ENCODE measurements around the gene SLC22A5. TPM values are rescaled to one million over a fixed set of nuclear protein-coding genes. Genes with fewer than 3 reads are reported as not detected.

The SLC22A5 gene
- total RNA-seq, 4 donors from 2014 or later, result 23.2 to 36.6 (median 26.3) TPM

- Histone ChIP-seq H3K27me3 (no peaks in the 10 kb centered on the region), H3K9me3 (no peaks in the 10 kb centered on the region), H3K4me3 (no peak overlapping the region), H3K4me1 (no peaks in the 10 kb centered on the region), H3K36me3 (no peaks in the 10 kb centered on the region), H3K27ac (no peak overlapping the region)
- TF ChIP-seq, protein P1, sequence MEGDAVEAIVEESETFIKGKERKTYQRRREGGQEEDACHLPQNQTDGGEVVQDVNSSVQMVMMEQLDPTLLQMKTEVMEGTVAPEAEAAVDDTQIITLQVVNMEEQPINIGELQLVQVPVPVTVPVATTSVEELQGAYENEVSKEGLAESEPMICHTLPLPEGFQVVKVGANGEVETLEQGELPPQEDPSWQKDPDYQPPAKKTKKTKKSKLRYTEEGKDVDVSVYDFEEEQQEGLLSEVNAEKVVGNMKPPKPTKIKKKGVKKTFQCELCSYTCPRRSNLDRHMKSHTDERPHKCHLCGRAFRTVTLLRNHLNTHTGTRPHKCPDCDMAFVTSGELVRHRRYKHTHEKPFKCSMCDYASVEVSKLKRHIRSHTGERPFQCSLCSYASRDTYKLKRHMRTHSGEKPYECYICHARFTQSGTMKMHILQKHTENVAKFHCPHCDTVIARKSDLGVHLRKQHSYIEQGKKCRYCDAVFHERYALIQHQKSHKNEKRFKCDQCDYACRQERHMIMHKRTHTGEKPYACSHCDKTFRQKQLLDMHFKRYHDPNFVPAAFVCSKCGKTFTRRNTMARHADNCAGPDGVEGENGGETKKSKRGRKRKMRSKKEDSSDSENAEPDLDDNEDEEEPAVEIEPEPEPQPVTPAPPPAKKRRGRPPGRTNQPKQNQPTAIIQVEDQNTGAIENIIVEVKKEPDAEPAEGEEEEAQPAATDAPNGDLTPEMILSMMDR (IDR thresholded peaks at IDR 0.05), result no peak
- no peak for TF ChIP-seq POLR2AphosphoS5 (IDR thresholded peaks at IDR 0.05)
- no peak for TF ChIP-seq EP300 (IDR thresholded peaks at IDR 0.05)
- no peak for TF ChIP-seq POLR2A (IDR thresholded peaks at IDR 0.05)
- WGBS, result 77% methylated on average over 5 of the region's 5 CpGs
- no peak for DNase-seq (ENCODE audit: low spot score in 2 of 2)
Measured at GRCh38 chr5:132342291-132343180, 27.0 kb upstream of the SLC22A5 start.

- WGBS, result 75% methylated on average over 5 of the region's 5 CpGs
- DNase-seq (ENCODE audit: low spot score in 2 of 2), result no peak
- Histone ChIP-seq H3K36me3 (peaks cover 12% of the 10 kb centered on the region), H3K9me3 (peaks cover 10% of the 10 kb centered on the region), H3K4me1 (no peaks in the 10 kb centered on the region), H3K4me3 (no peak overlapping the region), H3K27me3 (no peaks in the 10 kb centered on the region), H3K27ac (no peak overlapping the region)
- TF ChIP-seq, protein P1 (IDR thresholded peaks at IDR 0.05), result no peak
- TF ChIP-seq EP300 (IDR thresholded peaks at IDR 0.05) (no peak), POLR2A (IDR thresholded peaks at IDR 0.05) (no peak), POLR2AphosphoS5 (IDR thresholded peaks at IDR 0.05) (no peak)
Measured at GRCh38 chr5:132344775-132345514, 24.6 kb upstream of the SLC22A5 start.

GRCh38 chr5:132353486-132353995 lies 16.0 kb upstream of the SLC22A5 start:
- no peak for TF ChIP-seq POLR2A (IDR thresholded peaks at IDR 0.05)
- TF ChIP-seq, protein P1 (IDR thresholded peaks at IDR 0.05), result no peak
- no peak for TF ChIP-seq EP300 (IDR thresholded peaks at IDR 0.05)
- no peak for TF ChIP-seq POLR2AphosphoS5 (IDR thresholded peaks at IDR 0.05)
- H3K27me3 ChIP-seq, result no peaks in the 10 kb centered on the region
- no peak for DNase-seq (ENCODE audit: low spot score in 2 of 2)

DNA sequence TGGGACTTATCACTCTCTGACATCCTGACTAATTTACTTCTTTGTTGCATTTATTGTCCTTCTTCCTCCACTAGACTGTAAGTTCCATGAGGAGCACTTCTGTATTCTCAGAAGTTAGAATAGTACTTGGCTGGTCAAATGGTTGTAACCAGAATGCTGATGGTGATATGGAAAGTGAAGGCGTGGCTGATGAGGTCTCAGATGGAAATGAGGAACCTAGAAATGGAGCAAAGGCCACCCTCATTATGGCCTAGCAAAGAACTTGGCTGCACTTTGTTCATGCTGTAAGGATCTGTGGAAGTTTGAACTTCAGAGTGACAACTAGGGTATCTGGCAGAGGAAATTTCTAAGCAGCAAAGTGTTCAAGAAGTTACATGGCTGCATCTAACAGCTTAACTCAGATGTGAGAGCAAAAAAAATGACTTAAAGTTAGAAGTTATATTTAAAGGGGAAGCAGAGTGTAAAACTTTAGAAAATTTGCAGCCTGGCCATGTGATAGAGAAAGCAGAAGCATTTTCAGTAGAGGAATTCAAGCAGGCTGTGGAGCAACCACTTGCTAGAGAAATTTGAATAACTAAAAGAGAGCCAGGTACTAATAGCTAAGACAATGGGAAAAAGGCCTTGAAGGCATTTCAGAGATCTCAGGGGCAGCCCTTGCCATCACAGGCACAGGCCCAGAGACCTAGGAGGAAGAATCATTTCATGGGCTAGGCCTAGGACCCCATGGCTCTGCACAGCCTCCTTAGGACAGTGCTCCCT lies 14.9 kb upstream of the SLC22A5 start:
- Histone ChIP-seq H3K27me3 (no peaks in the 10 kb centered on the region), H3K4me3 (no peak overlapping the region), H3K9me3 (peaks cover 4% of the 10 kb centered on the region), H3K36me3 (peaks cover under 1% of the 10 kb centered on the region), H3K4me1 (no peaks in the 10 kb centered on the region), H3K27ac (no peak overlapping the region)
- TF ChIP-seq POLR2AphosphoS5 (IDR thresholded peaks at IDR 0.05) (no peak), POLR2A (IDR thresholded peaks at IDR 0.05) (no peak), EP300 (IDR thresholded peaks at IDR 0.05) (no peak)
- TF ChIP-seq, protein P1 (IDR thresholded peaks at IDR 0.05), result no peak
- 89% methylated on average over 1 of the region's 1 CpG for WGBS
- no peak for DNase-seq (ENCODE audit: low spot score in 2 of 2)

More at GRCh38 chr5:132353486-132353995, 16.0 kb upstream of the SLC22A5 start:
- Histone ChIP-seq H3K4me1 (no peaks in the 10 kb centered on the region), H3K4me3 (no peak overlapping the region), H3K9me3 (peaks cover 10% of the 10 kb centered on the region), H3K27ac (no peak overlapping the region), H3K36me3 (peaks cover 11% of the 10 kb centered on the region)
- 95% methylated on average over 1 of the region's 1 CpG for WGBS
